GM12865 (cell line): ENCODE measurements around the gene MRPL19.

Experiments used
- DNase-seq: peaks from one replicate; pipeline ENCODE4 v3.0.0; 2010; ENCODE audit warnings: low read depth
- H3K4me3 ChIP-seq: 2 replicates; pipeline ENCODE4 v1.5.1; 2011; ENCODE audit warnings: mild to moderate bottlenecking, low read depth, low read length, control low read depth
- CTCF ChIP-seq: IDR thresholded peaks from 2 replicates; pipeline ENCODE4 v1.5.1; 2011; ENCODE audit warnings: low read length, control low read depth, low read depth, inconsistent platforms; ENCODE audit not compliant: insufficient read depth; ENCODE audit errors: missing control alignments

The MRPL19 gene

GRCh38 chr2:75646583-75647425 lies at the start of gene MRPL19:
TSS of gene MRPL19 (plus strand) at chr2:75646783. CDS start at chr2:75646808, 25 bp downstream.
- H3K4me3 ChIP-seq = peak within 1 kb of the TSS; percentile 82
- DNase-seq = peak; percentile 94
- no peak for TF ChIP-seq CTCF

GRCh38 chr2:75596784-75597183 lies 49.8 kb upstream of the MRPL19 start:
- H3K4me3 ChIP-seq = no peak overlapping the region
- DNase-seq = no peak
- TF ChIP-seq CTCF = no peak

GRCh38 chr2:75597949-75598348 lies 48.6 kb upstream of the MRPL19 start:
- no peak for DNase-seq
- no peak for TF ChIP-seq CTCF
- H3K4me3 ChIP-seq = no peak overlapping the region

- DNase-seq = no peak
- TF ChIP-seq CTCF = no peak
- no peak overlapping the region for H3K4me3 ChIP-seq
Observed at GRCh38 chr2:75598589-75599155, 47.9 kb upstream of the MRPL19 start.

GRCh38 chr2:75600461-75601011 lies 46.0 kb upstream of the MRPL19 start:
- no peak overlapping the region for H3K4me3 ChIP-seq
- TF ChIP-seq CTCF = no peak
- no peak for DNase-seq

- no peak for TF ChIP-seq CTCF
- no peak for DNase-seq
- no peak overlapping the region for H3K4me3 ChIP-seq
Observed at GRCh38 chr2:75602724-75603342, 43.8 kb upstream of the MRPL19 start.
